Head of caudate nucleus (tissue), 42 donors: Measurements from ENCODE around the gene NFE2L1.

Experiments
- DNase-seq, 42 donors: peaks; one replicate each; pipeline versions ENCODE4 v3.0.0 to v3.0.0-alpha.2; 2020 to 2021; ENCODE audit warnings: mixed read lengths in 7 of 42
- intact Hi-C: fragments of 100-400 bp; cut with DNase I; formaldehyde crosslinking; loops from one replicate; pipeline ENCODE4 v1.15.0; 2022

Gene NFE2L1

DNA sequence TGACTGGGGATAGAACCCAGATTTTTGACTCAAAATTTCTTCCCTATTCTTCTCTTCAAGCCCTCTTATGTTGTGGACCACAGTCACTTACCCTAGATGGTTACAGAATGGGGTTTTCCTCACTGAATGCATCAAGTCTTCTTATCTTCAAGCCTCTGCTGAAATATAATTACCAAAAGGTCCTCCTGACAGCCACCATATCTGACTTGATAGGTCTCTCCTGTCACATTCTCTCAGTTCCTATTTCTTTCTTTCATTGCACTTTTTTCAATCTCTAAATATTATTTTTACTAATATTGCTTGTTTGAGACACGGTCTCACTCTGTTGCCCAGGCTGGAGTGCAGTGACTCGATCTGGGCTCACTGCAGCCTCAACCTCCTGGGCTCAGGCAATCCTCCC is 9.5 kb upstream of the NFE2L1 start:
- intact Hi-C loops = no loop called here
- DNase-seq = no peak

DNA sequence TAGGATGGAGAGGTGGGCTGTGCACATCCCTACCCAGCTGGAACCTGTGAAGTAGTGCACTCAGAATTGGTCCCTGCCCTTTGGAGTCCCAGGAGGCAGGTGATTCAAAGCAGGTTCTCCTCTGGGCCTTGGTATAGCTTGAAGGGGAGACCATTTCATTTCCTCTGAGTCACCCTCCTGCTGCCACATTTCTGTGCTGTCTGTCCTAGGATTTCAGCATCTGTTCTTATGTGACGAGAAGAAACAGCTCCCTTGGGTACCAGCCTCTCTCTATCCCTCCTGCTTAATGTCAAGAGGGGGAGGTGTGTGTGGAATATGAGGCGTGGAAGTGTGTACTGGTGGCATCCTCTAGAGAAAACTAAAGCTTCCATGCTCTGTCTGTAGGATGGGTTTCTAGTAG is 5.0 kb upstream of the NFE2L1 start:
- intact Hi-C loops = no loop called here
- DNase-seq = no peak

DNA sequence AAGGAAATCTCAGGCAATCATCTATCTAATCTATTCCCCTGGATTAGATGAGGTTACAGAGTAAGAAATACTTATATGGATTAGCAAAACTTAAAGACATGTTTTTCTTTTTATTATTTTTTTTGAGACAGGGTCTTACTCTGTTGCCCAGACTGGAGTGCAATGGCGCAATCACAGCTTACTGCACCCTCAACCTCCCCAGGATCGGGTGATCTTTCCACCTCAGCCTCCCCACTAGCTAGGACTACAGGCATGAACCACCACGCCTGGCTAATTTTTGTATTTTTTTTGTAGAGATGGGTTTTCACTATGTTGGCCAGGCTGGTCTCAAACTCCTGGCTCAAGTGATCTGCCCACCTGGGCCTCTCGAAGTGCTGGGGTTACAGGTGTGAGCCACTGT is 3.3 kb upstream of the NFE2L1 start:
- intact Hi-C loops = no loop called here
- DNase-seq = no peak

DNA sequence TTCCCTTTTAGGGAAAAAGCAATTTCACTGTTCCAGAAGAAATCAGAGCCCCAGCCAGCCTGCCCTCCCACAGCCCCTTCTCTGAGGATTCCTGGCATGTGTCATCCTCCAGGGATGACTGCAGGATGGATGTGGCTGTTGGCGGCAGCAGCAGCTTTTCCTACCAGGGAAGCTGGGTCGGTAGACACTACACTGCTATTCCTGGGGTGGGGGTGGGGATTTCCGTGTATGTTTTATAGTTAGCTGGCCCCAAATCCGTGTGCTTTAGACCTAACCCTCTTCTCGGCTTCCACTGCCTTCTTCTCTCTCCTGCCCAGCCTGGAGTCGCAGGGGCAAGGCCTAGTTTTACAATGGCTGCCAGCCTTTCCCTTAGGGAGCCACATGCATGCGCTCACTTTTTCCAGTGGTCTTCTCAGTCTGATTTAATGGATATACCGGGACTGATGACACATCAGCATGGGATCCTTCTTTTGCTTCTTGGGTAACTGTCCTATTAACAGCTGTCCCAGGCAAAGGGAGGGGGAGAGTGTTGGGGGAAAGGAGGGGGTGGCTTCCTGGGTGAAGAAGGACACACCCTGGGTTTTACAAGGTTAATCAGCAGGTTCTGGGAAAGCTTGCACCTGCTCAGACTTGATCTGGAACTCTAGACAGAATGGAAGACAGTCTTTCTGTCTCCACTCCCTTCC is 2.7 kb upstream of the NFE2L1 start:
- intact Hi-C loops = no loop called here
- DNase-seq = peak in 7 of 42 donors; percentile 33 to 64 (median 52)

DNA sequence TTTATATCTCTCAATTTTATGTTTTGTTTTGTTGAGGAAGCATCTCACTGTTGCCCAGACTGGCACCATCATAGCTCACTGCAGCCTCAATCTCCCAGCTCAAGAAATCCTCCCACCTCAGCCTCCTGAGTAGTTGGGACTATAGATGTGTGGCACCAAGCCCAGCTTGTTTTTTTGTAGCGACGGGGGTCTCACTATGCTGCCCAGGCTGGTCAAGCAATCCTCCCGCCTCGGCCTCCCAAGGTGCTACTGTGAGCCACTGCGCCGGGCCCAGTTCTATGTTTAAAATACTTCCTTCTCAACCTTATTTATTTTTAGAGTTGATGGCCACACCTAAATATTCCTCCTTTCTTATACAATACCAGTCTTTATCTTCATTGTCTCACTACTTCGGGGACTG is 1.9 kb upstream of the NFE2L1 start:
- no peak for DNase-seq
- intact Hi-C loops = no loop called here

DNA sequence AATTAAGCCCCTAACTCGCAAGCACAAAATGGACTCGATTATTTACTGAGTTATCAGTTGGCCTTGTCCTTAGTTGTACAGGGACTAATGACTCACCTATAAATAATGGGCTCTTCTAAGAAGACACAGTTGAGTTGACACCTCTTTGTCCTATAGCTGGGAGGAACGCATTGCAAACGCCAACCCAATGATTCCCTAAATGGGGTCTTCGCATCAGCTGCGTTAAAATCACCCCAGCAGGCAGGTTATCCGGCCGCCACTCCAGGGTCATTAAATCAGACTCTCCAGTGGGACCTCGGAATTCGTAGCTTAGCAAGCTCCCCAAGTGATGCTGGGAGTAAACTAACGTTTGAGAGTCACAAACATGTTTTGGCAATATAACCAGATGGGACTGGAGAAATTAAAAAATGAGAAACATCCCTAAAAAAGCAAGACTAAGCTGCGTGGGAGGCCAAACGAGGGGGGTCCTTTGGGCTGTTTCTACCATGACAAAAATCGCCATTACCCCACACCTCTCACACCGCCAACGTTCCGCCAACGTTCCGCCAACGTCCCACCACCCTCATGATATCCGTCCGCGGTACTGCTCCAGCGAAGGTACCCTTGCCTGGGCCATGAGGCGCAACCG is 932 bp upstream of the NFE2L1 start:
- peak in 1 of 42 donors; percentile 19 for DNase-seq
- intact Hi-C loops = no loop called here

DNA sequence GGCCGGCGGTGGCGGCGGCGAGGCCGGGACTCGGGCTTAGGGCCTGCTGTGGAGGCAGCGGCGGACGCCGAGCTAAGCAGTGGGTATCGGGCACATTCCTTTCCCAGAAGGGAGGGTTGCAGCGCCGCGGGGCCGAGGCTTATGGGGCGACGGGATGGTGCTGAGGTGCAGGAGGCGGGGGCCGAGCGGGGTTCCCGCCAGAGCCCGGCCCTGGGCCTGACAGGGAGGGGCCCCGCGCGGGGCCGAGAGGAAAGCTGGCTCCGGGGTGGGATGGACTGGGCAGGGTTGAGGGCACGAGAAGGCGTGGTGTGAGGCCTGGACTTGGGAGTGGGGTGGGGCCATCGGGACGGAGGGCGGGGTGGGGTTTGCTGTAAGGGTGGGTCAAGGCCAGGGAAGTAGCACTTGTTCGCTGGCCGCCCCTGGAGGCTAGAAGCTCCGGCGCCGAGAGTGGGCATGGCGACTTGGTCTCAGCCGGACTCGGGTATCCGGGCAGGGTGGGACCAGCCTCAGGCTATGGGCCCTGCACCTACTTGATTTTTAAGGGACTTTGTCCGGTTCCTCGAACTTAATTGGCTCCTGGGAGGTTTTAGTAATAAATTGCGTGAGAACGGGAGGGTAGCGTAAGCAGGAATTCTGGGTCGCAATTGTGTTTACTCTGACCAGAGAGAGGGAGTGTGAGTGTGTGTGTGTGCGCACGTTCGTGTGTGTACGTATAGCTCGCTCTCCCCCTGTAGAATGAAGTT is 396 bp downstream of the NFE2L1 start:
- peak; percentile 41 to 86 (median 71) for DNase-seq
- intact Hi-C loops = no loop called here

DNA sequence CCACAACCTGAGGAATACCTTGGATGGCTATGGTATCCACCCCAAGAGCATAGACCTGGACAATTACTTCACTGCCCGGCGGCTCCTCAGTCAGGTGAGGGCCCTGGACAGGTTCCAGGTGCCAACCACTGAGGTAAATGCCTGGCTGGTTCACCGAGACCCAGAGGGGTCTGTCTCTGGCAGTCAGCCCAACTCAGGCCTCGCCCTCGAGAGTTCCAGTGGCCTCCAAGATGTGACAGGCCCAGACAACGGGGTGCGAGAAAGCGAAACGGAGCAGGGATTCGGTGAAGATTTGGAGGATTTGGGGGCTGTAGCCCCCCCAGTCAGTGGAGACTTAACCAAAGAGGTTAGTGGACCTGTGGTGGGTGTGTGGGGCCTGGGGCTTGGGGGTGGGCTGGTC is 3.1 kb downstream of the NFE2L1 start:
- intact Hi-C loops = no loop called here
- DNase-seq = no peak

DNA sequence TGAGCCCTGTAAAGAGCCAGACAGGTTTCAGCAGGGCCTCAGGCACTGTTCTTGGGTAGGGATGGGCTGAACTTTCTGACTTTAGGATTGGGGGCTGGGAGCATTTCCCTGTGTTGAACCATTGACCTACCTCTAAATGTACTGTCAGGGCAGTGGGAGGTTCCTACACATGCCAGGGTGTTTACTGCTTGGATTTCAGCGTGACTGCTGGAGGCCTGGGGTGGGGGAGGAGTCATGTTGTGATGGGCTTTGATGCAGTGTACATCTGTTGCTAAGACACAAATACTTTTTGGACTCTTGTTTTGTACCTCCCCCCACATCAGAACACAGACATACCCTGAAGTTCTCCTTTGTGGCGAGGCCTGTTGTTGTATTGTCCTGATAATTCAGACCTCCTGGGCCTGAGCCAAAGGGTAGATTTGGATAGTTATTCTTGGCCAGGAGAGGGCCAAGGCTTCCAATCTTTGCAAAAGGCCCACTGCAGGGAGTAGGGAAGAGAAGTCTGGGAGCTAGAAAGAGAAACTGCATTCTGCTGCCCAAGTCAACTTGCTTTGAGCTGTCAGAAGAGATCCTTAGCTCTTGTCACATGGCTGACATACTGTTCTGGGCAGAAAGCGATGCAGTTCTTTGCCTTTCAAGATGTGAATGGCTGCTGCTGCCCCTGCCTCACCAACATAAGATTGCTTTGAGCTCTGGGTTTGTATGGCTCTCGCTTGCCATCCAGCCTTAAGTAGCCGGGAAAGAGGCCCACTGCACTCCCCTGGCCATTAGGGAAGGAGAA is 3.7 kb downstream of the NFE2L1 start:
- intact Hi-C loops = no loop called here
- DNase-seq = peak in 2 of 42 donors; percentile 14

DNA sequence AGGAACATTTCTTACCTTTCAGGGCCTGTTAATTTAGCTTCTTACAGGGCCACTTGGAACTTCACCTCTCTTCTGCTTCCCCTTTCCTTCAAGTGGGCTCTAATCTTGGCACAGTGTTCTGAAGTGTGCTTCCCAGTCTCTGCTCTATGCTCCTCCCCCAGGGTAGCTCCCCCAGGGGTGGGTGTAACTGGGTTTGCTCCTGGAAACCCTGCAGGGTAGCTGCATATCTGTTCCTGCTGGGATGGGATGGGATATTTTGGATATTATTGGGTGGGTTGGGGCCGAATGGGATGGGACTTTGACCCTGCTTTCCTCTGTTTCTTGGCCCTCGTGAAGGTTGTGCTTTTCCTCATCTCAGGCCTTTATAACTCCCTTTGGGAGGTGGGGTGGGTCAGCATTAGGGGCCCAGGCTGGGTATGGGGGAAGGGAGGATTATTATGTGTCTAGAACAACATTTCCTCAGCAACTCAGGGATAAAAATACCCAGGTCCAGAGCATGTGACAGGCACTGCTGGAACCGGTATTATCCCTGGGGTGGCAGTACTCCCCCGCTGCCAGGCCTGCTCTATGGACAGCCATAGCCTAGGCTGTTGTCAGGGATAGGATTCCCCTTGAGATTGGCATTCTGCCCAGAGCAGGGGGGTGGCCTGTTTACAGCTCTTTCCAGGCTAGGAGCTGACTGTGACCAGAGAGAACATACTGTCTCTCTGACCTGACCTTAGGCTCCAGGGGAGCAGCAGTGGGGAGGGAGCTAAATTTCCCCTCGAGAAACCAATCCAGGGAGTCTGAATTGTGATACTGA is 5.0 kb downstream of the NFE2L1 start:
- DNase-seq = peak in 38 of 42 donors; percentile 21 to 79 (median 56)
- intact Hi-C loops = no loop called here

DNA sequence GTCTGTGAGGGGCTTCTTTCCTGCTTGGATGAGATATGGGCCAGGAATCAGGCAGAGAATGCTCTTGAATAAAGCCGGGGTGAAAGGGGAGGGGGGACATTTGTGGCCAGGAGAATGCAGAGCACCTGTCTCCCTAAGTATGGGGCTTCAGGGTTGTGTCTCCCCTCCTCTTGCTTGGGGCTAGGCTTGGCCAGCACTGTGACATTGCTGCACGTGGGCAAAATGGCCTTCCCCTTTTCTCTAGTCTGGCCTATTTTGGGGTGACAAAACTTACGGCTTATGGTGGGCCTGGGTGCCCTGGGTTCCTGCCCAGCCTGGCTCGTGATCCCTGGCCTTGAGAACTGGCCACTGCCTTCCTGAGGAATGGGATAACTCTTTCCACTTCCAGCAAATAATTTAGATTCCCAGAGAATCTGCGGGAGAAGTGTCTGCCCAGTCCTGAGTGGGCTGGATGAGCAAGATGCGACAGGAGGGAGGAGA is 5.6 kb downstream of the NFE2L1 start:
- intact Hi-C loops = no loop called here
- no peak for DNase-seq

DNA sequence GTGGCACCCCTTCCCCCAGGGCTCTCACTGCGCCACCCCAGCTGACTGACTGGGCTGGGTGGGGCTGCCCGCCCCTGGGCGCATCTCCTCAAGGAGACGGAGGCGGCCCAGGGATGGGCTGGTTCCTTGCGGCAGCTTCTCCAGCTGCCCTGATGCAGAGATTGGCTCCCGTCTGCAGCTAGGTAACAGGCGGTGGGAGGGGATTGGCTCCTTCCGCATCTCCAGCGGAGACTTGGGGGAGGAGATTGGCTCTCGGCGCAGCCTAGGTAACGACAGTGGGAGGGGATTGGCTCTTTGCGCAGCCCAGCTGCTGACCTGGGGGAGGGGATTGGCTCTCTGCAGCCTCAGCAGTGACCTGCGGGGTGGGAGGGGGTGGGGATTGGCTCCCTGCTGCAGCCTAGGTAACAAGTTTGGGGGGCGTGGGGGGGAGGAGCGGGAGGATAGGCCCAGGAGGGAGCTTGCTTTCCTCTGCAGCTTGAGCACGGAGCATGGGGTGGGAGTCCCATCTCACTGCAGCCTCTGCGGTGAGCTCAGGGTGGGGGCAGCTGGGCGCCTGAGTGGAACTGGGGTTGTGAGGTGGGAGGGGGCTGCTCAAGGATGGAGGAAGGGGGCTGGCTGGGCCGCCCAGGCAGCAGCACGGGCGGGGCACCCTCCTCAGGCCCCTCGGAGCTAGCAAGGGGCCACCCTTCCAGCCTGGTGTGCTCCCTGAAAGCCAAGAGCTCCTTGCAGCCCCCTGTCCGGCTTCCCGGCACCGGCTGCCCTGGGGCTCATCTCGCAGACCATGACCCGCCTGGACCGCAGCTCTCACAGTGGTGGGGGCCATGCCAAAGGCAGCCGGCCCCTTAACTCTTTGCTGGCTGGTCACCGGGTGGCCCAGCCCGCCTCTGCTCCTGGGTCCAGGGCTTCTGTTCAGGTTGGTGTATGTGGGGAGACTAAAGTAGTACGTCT is 6.4 kb downstream of the NFE2L1 start:
- intact Hi-C loops = no loop called here
- peak; percentile 61 to 98 (median 85) for DNase-seq

DNA sequence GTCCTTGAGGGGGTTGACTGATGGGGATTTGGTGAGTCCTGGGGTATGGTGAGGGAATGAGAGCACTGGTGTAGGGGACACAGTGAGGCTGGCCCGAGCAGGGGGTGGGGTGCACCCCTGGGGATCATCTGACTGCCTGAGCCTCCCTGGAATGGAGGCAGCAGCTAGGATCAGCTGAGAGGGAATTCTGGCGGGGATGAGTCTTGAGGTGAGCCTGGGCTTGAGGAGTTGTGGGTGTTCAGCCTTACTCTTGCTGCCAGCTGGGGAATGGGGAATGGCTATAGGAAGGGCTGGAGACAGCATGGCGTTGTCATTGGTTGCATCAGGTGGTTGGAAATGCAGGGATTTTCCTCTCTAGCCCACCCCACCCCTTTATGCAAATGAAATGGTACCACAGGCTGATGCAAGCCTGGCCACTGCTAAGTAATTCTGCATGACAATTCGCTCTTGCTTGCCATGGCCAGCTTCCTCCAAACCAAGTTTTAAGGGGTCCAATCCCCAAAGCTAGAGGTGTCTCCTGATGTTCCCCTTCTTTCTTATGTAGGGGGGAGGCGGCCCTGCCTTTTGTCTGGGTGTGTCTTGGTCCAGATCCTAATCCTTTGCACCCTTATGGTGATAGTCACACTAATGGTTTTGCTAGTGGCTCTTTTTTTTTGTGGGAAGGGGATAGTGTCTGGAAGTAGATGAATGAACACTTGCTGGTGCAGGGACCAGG is 7.5 kb downstream of the NFE2L1 start:
- DNase-seq = peak in 10 of 42 donors; percentile 12 to 67 (median 47)
- intact Hi-C loops = no loop called here

DNA sequence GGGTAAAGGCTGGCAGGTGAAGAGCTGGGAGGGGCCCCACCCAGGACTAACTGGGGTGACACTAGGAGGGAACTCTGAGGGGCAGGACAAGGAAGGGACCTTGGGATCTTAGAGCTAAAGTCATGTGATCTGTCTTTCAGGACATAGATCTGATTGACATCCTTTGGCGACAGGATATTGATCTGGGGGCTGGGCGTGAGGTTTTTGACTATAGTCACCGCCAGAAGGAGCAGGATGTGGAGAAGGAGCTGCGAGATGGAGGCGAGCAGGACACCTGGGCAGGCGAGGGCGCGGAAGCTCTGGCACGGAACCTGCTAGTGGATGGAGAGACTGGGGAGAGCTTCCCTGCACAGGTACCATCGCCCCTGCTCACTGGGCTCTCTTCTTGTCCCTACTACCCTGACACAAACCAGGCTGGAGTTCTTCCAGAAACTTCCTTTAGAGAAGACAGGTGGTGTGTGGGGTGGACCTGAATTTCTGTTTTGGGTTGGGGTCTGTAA is 8.1 kb downstream of the NFE2L1 start:
- intact Hi-C loops = no loop called here
- DNase-seq = no peak

DNA sequence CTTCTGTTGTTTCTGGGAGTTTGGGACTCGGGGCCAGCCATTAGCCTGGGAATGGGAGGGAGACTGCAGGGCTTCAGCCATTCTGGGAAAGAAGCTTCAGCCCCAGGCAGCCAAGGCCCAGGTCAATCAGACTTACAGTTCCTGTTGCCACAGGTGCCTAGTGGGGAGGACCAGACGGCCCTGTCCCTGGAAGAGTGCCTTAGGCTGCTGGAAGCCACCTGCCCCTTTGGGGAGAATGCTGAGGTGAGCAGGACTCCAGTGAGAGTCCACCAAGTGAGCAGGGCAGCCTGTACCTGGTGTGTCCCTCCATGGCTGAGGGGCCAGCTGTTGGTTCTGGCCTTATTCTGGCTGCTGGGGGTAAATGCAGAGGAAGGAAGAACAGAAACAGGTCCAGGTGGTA is 8.7 kb downstream of the NFE2L1 start:
- intact Hi-C loops = no loop called here
- no peak for DNase-seq

DNA sequence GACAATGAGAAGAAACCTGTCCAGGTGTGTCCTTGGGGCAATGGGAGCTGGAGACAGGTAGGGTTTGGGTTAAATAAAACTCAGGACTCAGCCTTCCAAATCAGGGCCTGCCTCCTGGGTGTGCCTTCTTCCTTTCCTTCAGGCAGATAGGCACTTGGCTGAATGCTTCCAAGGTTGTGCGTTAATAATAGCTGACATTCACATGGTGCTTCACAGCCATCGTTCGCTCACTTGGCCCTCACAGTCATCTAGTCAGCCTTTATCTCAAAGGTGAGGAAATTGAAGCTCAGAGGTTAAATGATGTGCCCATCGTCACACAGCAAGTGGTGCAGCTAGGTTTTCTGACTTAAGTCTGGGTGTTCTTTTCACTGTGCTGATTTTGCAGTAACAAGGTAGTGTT is 9.5 kb downstream of the NFE2L1 start:
- no peak for DNase-seq
- intact Hi-C loops = no loop called here
